H1 (cell line): ENCODE results near the gene CAMTA1. TPM values are rescaled to one million over a fixed set of nuclear protein-coding genes. Genes with fewer than 3 reads are reported as not detected.

Source experiments
- CTCF ChIA-PET: fragments of 300-600 bp; sonication (Branson Sonifier 250); formaldehyde crosslinking; loops from one replicate; lab custom pipeline; 2021; ENCODE audit not compliant: partially characterized antibody; lab: Charles Lee
- POLR2A ChIA-PET: fragments of 300-600 bp; sonication (Branson Sonifier 250); formaldehyde crosslinking; loops from one replicate; lab custom pipeline; 2021; ENCODE audit warnings: inconsistent platforms; ENCODE audit not compliant: partially characterized antibody; lab: Charles Lee
- DNase-seq, 2 experiments: peaks; one replicate each; pipeline versions ENCODE4 v3.0.0 to v3.0.0-alpha.2; 2010 to 2022; ENCODE audit warnings: low spot score in 2 of 2, low read depth in 1 of 2, mixed read lengths in 1 of 2
- FAIRE-seq: peaks from 2 replicates; lab custom pipeline; 2011; peaks lifted over from hg19 to GRCh38; lab: Jason Lieb, UNC
- H2AFZ ChIP-seq: 2 replicates; pipeline ENCODE4 v1.8.1; 2012; ENCODE audit warnings: low read length, inconsistent platforms
- H2AK5ac ChIP-seq: 2 replicates; pipeline ENCODE4 v1.6.1; 2013; ENCODE audit warnings: low read depth, low read length
- H2BK120ac ChIP-seq: replicated peaks from 2 replicates; pipeline ENCODE3; 2013; ENCODE audit warnings: low read depth, low read length, inconsistent platforms
- H2BK12ac ChIP-seq: 2 replicates; pipeline ENCODE4 v1.6.1; 2013; ENCODE audit warnings: low read depth, low read length
- H2BK15ac ChIP-seq: 2 replicates; pipeline ENCODE4 v1.6.1; 2013; ENCODE audit warnings: low read length
- H2BK20ac ChIP-seq: 2 replicates; pipeline ENCODE4 v1.6.1; 2013; ENCODE audit warnings: low read length
- H2BK5ac ChIP-seq: 2 replicates; pipeline ENCODE4 v1.6.1; 2013; ENCODE audit warnings: low read depth, low read length
- H3K14ac ChIP-seq: 2 replicates; pipeline ENCODE4 v1.6.1; 2013; ENCODE audit warnings: inconsistent platforms; ENCODE audit not compliant: insufficient read length
- H3K18ac ChIP-seq: 2 replicates; pipeline ENCODE4 v1.6.1; 2013; ENCODE audit warnings: low read length; ENCODE audit errors: extremely low read depth
- H3K23ac ChIP-seq: 2 replicates; pipeline ENCODE4 v1.6.1; 2013; ENCODE audit warnings: inconsistent platforms; ENCODE audit not compliant: insufficient read length
- H3K23me2 ChIP-seq: 2 replicates; pipeline ENCODE4 v1.6.1; 2013; ENCODE audit warnings: low read depth, low read length
- H3K27ac ChIP-seq: 2 replicates; pipeline ENCODE4 v1.6.1; 2011; ENCODE audit warnings: low read depth, low read length, inconsistent platforms
- H3K27me3 ChIP-seq, 4 experiments: replicated peaks in 1 of 4; 1 replicate in 1 of 4; 2 replicates in 3 of 4; pipeline versions ENCODE4 v1.6.1 to v1.8.1; 2011 to 2013; ENCODE audit warnings: low read length in 3 of 4, mild to moderate bottlenecking in 3 of 4, inconsistent platforms in 2 of 4, mixed read lengths in 2 of 4, moderate library complexity in 1 of 4; ENCODE audit not compliant: control insufficient read depth in 3 of 4, insufficient read depth in 3 of 4; ENCODE audit errors: extremely low read depth in 1 of 4
- H3K36me3 ChIP-seq, 4 experiments: 2 replicates each; pipeline versions ENCODE4 v1.6.1 to v1.8.1; 2011 to 2013; ENCODE audit warnings: mild to moderate bottlenecking in 4 of 4, low read length in 3 of 4, moderate library complexity in 2 of 4, control low read depth in 1 of 4, inconsistent platforms in 1 of 4; ENCODE audit not compliant: insufficient read depth in 4 of 4, control insufficient read depth in 2 of 4
- H3K4ac ChIP-seq: replicated peaks from 2 replicates; pipeline ENCODE3; 2013; ENCODE audit warnings: low read length, low read depth, mixed read lengths, inconsistent platforms; ENCODE audit not compliant: insufficient read length
- H3K4me1 ChIP-seq, 4 experiments: replicated peaks in 1 of 4; 1 replicate in 1 of 4; 2 replicates in 3 of 4; pipeline versions ENCODE4 v1.6.1 to v1.8.1; 2011 to 2013; ENCODE audit warnings: low read length in 3 of 4, inconsistent platforms in 2 of 4, mixed read lengths in 1 of 4; ENCODE audit not compliant: insufficient read depth in 4 of 4, control insufficient read depth in 3 of 4
- H3K4me2 ChIP-seq, 2 experiments: 2 replicates each; pipeline versions ENCODE4 v1.6.1 to v1.8.1; 2011 to 2013; ENCODE audit warnings: low read depth in 2 of 2, low read length in 2 of 2, control low read depth in 1 of 2, inconsistent platforms in 1 of 2, mild to moderate bottlenecking in 1 of 2; ENCODE audit not compliant: insufficient read depth in 1 of 2
- H3K4me3 ChIP-seq, 4 experiments: fragments of 200-600, 300-600 bp in 1 of 4; sonication (generic), shearing (Covaris generic), sonication (Bioruptor Twin) in 1 of 4; 2 replicates each; pipeline versions ENCODE4 v1.5.1 to v1.8.1; 2011 to 2016; ENCODE audit warnings: low read length in 4 of 4, low read depth in 3 of 4, control low read depth in 2 of 4, inconsistent platforms in 2 of 4, mild to moderate bottlenecking in 2 of 4, mixed read lengths in 1 of 4, moderate library complexity in 1 of 4; ENCODE audit not compliant: insufficient read depth in 2 of 4; ENCODE audit errors: extremely low read depth in 1 of 4
- H3K56ac ChIP-seq: replicated peaks from 2 replicates; pipeline ENCODE3; 2013; ENCODE audit warnings: low read depth, mild to moderate bottlenecking, mixed read lengths, low read length, inconsistent platforms; ENCODE audit not compliant: insufficient read length
- H3K79me1 ChIP-seq: 2 replicates; pipeline ENCODE4 v1.6.1; 2013; ENCODE audit warnings: low read depth, low read length, control low read depth
- H3K79me2 ChIP-seq, 2 experiments: 2 replicates each; pipeline versions ENCODE4 v1.6.1 to v1.8.1; 2012 to 2013; ENCODE audit warnings: low read length in 2 of 2, mild to moderate bottlenecking in 2 of 2, inconsistent platforms in 1 of 2; ENCODE audit not compliant: insufficient read depth in 2 of 2, control insufficient read depth in 1 of 2
- H3K9ac ChIP-seq, 4 experiments: replicated peaks in 1 of 4; 1 replicate in 1 of 4; 2 replicates in 3 of 4; pipeline versions ENCODE4 v1.6.1 to v1.8.1; 2011 to 2013; ENCODE audit warnings: low read depth in 3 of 4, low read length in 3 of 4, control low read depth in 2 of 4, mild to moderate bottlenecking in 2 of 4, moderate library complexity in 2 of 4, inconsistent platforms in 1 of 4; ENCODE audit errors: extremely low read depth in 1 of 4
- H3K9me3 ChIP-seq, 2 experiments: 2 replicates each; pipeline versions ENCODE4 v1.6.1 to v1.8.1; 2012 to 2013; ENCODE audit warnings: mild to moderate bottlenecking in 2 of 2, moderate library complexity in 2 of 2, control low read depth in 1 of 2, inconsistent platforms in 1 of 2, low read depth in 1 of 2, low read length in 1 of 2, mixed read lengths in 1 of 2; ENCODE audit not compliant: insufficient read depth in 2 of 2
- H4K20me1 ChIP-seq, 2 experiments: replicated peaks in 1 of 2; 2 replicates each; pipeline versions ENCODE3 to v1.8.1; 2011 to 2013; ENCODE audit warnings: inconsistent platforms in 2 of 2, low read length in 2 of 2, mild to moderate bottlenecking in 1 of 2; ENCODE audit not compliant: insufficient read depth in 2 of 2, control insufficient read depth in 1 of 2
- H4K5ac ChIP-seq: 2 replicates; pipeline ENCODE4 v1.6.1; 2013; ENCODE audit warnings: low read length, low read depth, mixed read lengths, inconsistent platforms; ENCODE audit not compliant: insufficient read length
- H4K8ac ChIP-seq: 2 replicates; pipeline ENCODE4 v1.8.0; 2013; ENCODE audit warnings: mild to moderate bottlenecking, moderate library complexity, low read length, inconsistent platforms; ENCODE audit not compliant: insufficient read depth; ENCODE audit errors: extremely low read depth
- H4K91ac ChIP-seq: replicated peaks from 2 replicates; pipeline ENCODE3; 2013; ENCODE audit warnings: low read length, mixed read lengths, inconsistent platforms; ENCODE audit not compliant: insufficient read length
- BACH1 ChIP-seq: IDR thresholded peaks from 2 replicates; pipeline ENCODE4 v1.6.1; 2012; ENCODE audit warnings: low read length, improper control_type of control experiment
- CHD1 ChIP-seq: IDR thresholded peaks from 2 replicates; pipeline ENCODE4 v1.6.1; 2012; ENCODE audit warnings: low read depth, low read length, improper control_type of control experiment
- GTF2F1 ChIP-seq: IDR thresholded peaks from 2 replicates; pipeline ENCODE4 v1.6.1; 2012; ENCODE audit warnings: low read depth, low read length, improper control_type of control experiment, borderline replicate concordance
- HDAC6 ChIP-seq: IDR thresholded peaks from one replicate; pipeline ENCODE4 v1.7.1; 2012; ENCODE audit warnings: low read depth, mild to moderate bottlenecking, inconsistent platforms, low read length, moderate library complexity
- KDM1A ChIP-seq: fragments of 200-600, 300-600 bp; sonication (generic); IDR thresholded peaks from 2 replicates; pipeline ENCODE4 v1.7.1; 2016; ENCODE audit warnings: mild to moderate bottlenecking, low read length, borderline replicate concordance
- KDM5A ChIP-seq: fragments of 200-600 bp; IDR thresholded peaks from 2 replicates; pipeline ENCODE4 v1.7.1; 2012; ENCODE audit warnings: mild to moderate bottlenecking, low read length, inconsistent platforms, mixed read lengths
- RXRA ChIP-seq: IDR thresholded peaks from 2 replicates; pipeline ENCODE4 v1.6.1; 2011; ENCODE audit warnings: low read depth, mild to moderate bottlenecking, low read length, moderate library complexity; ENCODE audit not compliant: insufficient read depth
- TAF7 ChIP-seq: optimal IDR thresholded peaks from 2 replicates; pipeline ENCODE3; 2011; ENCODE audit warnings: low read depth, mild to moderate bottlenecking, inconsistent platforms, low read length, moderate library complexity, borderline replicate concordance
- WGBS, 2 experiments: shearing (Covaris generic) in 1 of 2; methylation state at CpG; one replicate each; pipeline versions ENCODE4 v1.1.6 to v1.1.7; 2013 to 2015; ENCODE audit warnings: low lambda C conversion rate in 2 of 2, mixed read lengths in 2 of 2, inconsistent platforms in 1 of 2, low coverage in 1 of 2, missing lambda C conversion rate in 1 of 2; ENCODE audit not compliant: insufficient replicate concordance in 2 of 2, insufficient coverage in 1 of 2, insufficient read length in 1 of 2; ENCODE audit errors: extremely low coverage in 1 of 2, missing lambda C conversion rate in 1 of 2; 5-methylcytosine and 5-hydroxymethylcytosine counted together
- polyA plus RNA-seq, 7 experiments: library from polyadenylated mRNA; depleted of rRNA in 3 of 7; stranded (reverse) in 5 of 7; unstranded in 2 of 7; fragments of >200 nt in 5 of 7; fragments of 200-250 nt in 2 of 7; gene quantifications; 1 replicate in 5 of 7; 2 replicates in 1 of 7; 4 replicates in 1 of 7; pipeline versions ENCODE4 v1.2.1 to v1.2.3, GENCODE V29; 2011 to 2013; ENCODE audit warnings: missing spikeins in 2 of 7, mixed read lengths in 2 of 7
- total RNA-seq: library from RNA; stranded (reverse); fragmentation: NEBNext Ultra II Directional; extraction: Animal tissue kit (Norgen Biotek cat#: 25700); gene quantifications from 2 replicates; pipeline ENCODE4 v1.2.1, GENCODE V29; 2021
- TF ChIP-seq, protein P1 (sequence below), 3 experiments: IDR thresholded peaks; 1 replicate in 2 of 3; 2 replicates in 1 of 3; pipeline versions ENCODE4 v1.5.1 to v1.6.1; 2011; ENCODE audit warnings: low read length in 3 of 3, mild to moderate bottlenecking in 3 of 3, inconsistent platforms in 2 of 3, low read depth in 1 of 3, moderate library complexity in 1 of 3; ENCODE audit not compliant: insufficient read depth in 1 of 3; ENCODE audit errors: control extremely low read depth in 1 of 3

Gene CAMTA1
- total and polyA plus RNA-seq, 2 of the 8 experiments (the other 6 are each of a cell fraction or from before 2014, with no cell fraction given), result 65.0 to 119 TPM

DNA sequence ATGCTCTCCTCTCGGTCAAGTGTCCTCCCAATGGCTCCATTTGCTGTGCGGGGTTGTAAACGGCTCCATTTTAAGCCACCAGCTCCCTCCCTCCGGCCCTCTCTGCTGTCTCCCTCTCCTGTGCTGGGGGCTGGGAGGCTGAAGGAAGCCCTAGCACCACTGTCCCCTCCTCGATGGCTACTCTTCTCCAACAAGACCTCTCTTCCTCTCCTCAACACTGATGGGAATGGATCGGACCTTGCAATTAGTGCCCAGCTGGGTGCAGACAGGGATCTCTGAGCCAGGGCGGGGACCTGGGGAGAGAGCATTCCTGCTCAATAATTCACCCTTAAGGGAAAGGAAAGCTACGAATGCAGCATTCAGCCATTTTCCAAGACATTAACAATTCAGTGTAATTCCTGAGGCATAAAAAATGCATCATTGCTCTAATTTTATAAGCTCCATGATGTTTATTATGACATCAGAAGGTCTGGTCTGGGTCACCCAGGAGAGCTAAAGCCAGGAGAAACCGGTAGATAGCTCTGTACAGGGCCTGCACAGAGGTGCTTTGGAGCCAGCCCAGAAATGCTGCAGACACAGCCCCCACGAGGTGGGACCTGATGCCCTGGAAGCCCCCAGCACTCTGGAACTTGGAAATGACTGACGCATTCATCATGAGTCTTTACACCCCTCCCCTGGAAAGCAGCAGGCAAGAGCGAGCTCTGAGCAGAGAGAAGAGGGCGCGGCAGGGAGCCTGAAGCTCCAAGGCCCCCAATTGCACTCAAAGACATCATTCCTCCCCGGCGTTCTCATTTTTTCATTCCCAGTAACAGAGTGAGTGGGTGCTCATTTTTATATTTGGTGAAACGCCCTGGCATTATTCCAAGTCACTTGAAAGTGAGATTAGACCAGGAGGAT lies 909.6 kb downstream of the CAMTA1 start:
- H2AK5ac ChIP-seq, result no peak overlapping the region
- H3K23ac ChIP-seq, result no peak overlapping the region
- no peak overlapping the region for H2BK20ac ChIP-seq
- no peak overlapping the region for H4K91ac ChIP-seq
- no peaks in the 10 kb centered on the region for H3K23me2 ChIP-seq
- no peaks in the 10 kb centered on the region for H3K79me1 ChIP-seq
- H4K20me1 ChIP-seq, result no peaks in the 10 kb centered on the region
- H3K14ac ChIP-seq, result no peak overlapping the region
- no peaks in the 10 kb centered on the region for H3K4me1 ChIP-seq
- H3K36me3 ChIP-seq, result no peaks in the 10 kb centered on the region
- H2AFZ ChIP-seq, result no peak overlapping the region
- FAIRE-seq, result no peak
- WGBS, 2 experiments, result 83% methylated on average over 17 of the region's 17 CpGs; no CpG with 5 or more reads in 1 of the 2 experiments
- peaks cover 20 to 26% of the 10 kb centered on the region in 2 experiments for H3K9me3 ChIP-seq
- no peak overlapping the region for H4K5ac ChIP-seq
- no peak overlapping the region for H3K4me2 ChIP-seq
- H3K79me2 ChIP-seq, result no peaks in the 10 kb centered on the region
- H3K9ac ChIP-seq, result no peak overlapping the region
- no peak for DNase-seq
- POLR2A ChIA-PET, result interaction anchor here (0.9 to 1.1 kb wide), 2 partner anchors 11 to 21 kb away, joined by 3 read pairs; no protein-coding TSS in a partner anchor
- H3K56ac ChIP-seq, result no peak overlapping the region
- no peak overlapping the region for H2BK12ac ChIP-seq
- no peak overlapping the region for H2BK120ac ChIP-seq
- H3K18ac ChIP-seq, result no peak overlapping the region
- H3K4me3 ChIP-seq, result no peak overlapping the region
- H3K27ac ChIP-seq, result no peak overlapping the region
- CTCF ChIA-PET, result interaction anchor here (0.8 to 7.4 kb wide), 5 partner anchors 14 to 61 kb away, joined by 3 to 44 read pairs (median 6); no protein-coding TSS in a partner anchor
- H3K4ac ChIP-seq, result no peak overlapping the region
- no peak overlapping the region for H2BK15ac ChIP-seq
- no peak overlapping the region for H2BK5ac ChIP-seq
- H3K27me3 ChIP-seq, result no peaks in the 10 kb centered on the region; a peak in 1 of 7 replicates
- H4K8ac ChIP-seq, result no peak overlapping the region
- TF ChIP-seq GTF2F1, result no peak
- TF ChIP-seq CHD1, result no peak
- TF ChIP-seq TAF7, result no peak
- no peak for TF ChIP-seq HDAC6
- no peak for TF ChIP-seq BACH1
- no peak for TF ChIP-seq KDM5A
- TF ChIP-seq, protein P1, sequence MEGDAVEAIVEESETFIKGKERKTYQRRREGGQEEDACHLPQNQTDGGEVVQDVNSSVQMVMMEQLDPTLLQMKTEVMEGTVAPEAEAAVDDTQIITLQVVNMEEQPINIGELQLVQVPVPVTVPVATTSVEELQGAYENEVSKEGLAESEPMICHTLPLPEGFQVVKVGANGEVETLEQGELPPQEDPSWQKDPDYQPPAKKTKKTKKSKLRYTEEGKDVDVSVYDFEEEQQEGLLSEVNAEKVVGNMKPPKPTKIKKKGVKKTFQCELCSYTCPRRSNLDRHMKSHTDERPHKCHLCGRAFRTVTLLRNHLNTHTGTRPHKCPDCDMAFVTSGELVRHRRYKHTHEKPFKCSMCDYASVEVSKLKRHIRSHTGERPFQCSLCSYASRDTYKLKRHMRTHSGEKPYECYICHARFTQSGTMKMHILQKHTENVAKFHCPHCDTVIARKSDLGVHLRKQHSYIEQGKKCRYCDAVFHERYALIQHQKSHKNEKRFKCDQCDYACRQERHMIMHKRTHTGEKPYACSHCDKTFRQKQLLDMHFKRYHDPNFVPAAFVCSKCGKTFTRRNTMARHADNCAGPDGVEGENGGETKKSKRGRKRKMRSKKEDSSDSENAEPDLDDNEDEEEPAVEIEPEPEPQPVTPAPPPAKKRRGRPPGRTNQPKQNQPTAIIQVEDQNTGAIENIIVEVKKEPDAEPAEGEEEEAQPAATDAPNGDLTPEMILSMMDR (IDR thresholded peaks at IDR 0.05; ENCODE audit: control extremely low read depth in 1 of 3, insufficient read depth in 1 of 3, low read depth in 1 of 3, low read length in 3 of 3), result no peak
- TF ChIP-seq RXRA, result no peak
- no peak for TF ChIP-seq KDM1A
